Measurements from ENCODE around the gene UMPS.

Gene UMPS

GRCh38 chr3:124797426-124797945 is 67.2 kb downstream of the UMPS start:
- DNase-seq, result no peak
